GM21825 (cell line): ENCODE results near the gene CEMIP2.
"Not testable (repeated sequence)": the region's sequence is repeated elsewhere in the genome, so short reads cannot be mapped to it uniquely, and the experiment has no call there.

Experiments
- ATAC-seq: cut with Tn5 transposase; IDR thresholded peaks from one replicate; pipeline ENCODE4 v1.9.1; 2021; ENCODE audit warnings: mild to moderate bottlenecking, moderate library complexity; ENCODE audit not compliant: unreplicated experiment

CEMIP2 gene

GRCh38 chr9:71680189-71680980 lies 87.9 kb downstream of the CEMIP2 start:
- ATAC-seq, result no peak

- no peak for ATAC-seq
Measured at GRCh38 chr9:71678999-71679398, 89.3 kb downstream of the CEMIP2 start.

GRCh38 chr9:71677209-71677608 lies 91.1 kb downstream of the CEMIP2 start:
- no peak for ATAC-seq

GRCh38 chr9:71676460-71676859 lies 91.9 kb downstream of the CEMIP2 start:
- no peak for ATAC-seq

GRCh38 chr9:71675857-71676165 lies 92.5 kb downstream of the CEMIP2 start:
- no peak for ATAC-seq

- ATAC-seq, result no peak
Measured at GRCh38 chr9:71675105-71675856, 93.0 kb downstream of the CEMIP2 start.

- no peak for ATAC-seq
Measured at GRCh38 chr9:71672573-71672972, 95.7 kb downstream of the CEMIP2 start.

GRCh38 chr9:71671289-71671688 lies 97.0 kb downstream of the CEMIP2 start:
- no peak for ATAC-seq

- ATAC-seq, result no peak
Measured at GRCh38 chr9:71670121-71670520, 98.2 kb downstream of the CEMIP2 start.

GRCh38 chr9:71669284-71669995 lies 98.9 kb downstream of the CEMIP2 start:
- ATAC-seq, result no peak

- no peak for ATAC-seq
Measured at GRCh38 chr9:71668717-71669116, 99.6 kb downstream of the CEMIP2 start.

- ATAC-seq, result no peak
Measured at GRCh38 chr9:71665247-71665646, 103.1 kb downstream of the CEMIP2 start.

- no peak for ATAC-seq
Measured at GRCh38 chr9:71664566-71664965, 103.7 kb downstream of the CEMIP2 start.

GRCh38 chr9:71663931-71664459 lies 104.3 kb downstream of the CEMIP2 start:
- no peak for ATAC-seq

GRCh38 chr9:71663216-71663615 lies 105.1 kb downstream of the CEMIP2 start:
- ATAC-seq, result no peak

GRCh38 chr9:71662082-71662481 lies 106.2 kb downstream of the CEMIP2 start:
- no peak for ATAC-seq

GRCh38 chr9:71657276-71657675 lies 111.0 kb downstream of the CEMIP2 start:
- not testable (repeated sequence) for ATAC-seq

- ATAC-seq, result no peak
Measured at GRCh38 chr9:71656496-71656895, 111.8 kb downstream of the CEMIP2 start.

- ATAC-seq, result no peak
Measured at GRCh38 chr9:71655778-71656177, 112.5 kb downstream of the CEMIP2 start.

- ATAC-seq, result no peak
Measured at GRCh38 chr9:71655141-71655540, 113.2 kb downstream of the CEMIP2 start.

- no peak for ATAC-seq
Measured at GRCh38 chr9:71652480-71652879, 115.8 kb downstream of the CEMIP2 start.

GRCh38 chr9:71648453-71648852 lies 119.9 kb downstream of the CEMIP2 start:
- ATAC-seq, result no peak
